ENCODE measurements around the gene POU2F3. TPM values are rescaled to one million over a fixed set of nuclear protein-coding genes. Genes with fewer than 3 reads are reported as not detected.

Gene POU2F3
- total RNA-seq, 1 donor from 2014 or later, result not detected

- Mint-ChIP-seq H3K27me3 (peaks cover 47% of the 10 kb centered on the region), H3K9me3 (no peaks in the 10 kb centered on the region), H3K27ac (no peak overlapping the region), H3K36me3 (ENCODE audit: low read depth) (no peaks in the 10 kb centered on the region), H3K4me1 (peaks cover 4% of the 10 kb centered on the region), H3K4me3 (no peak overlapping the region)
- POLR2A ChIA-PET, result interaction anchor here (0.5 to 0.6 kb wide), 3 partner anchors 11 to 53 kb away, joined by 3 to 7 read pairs (median 3); no protein-coding TSS in a partner anchor
- intact Hi-C loops (cut with micrococcal nuclease), result no loop called here
- CTCF ChIA-PET, result interaction anchor here (0.6 to 5.2 kb wide), 3 partner anchors 67 to 880 kb away, joined by 3 to 35 read pairs (median 3); no protein-coding TSS in a partner anchor
- no peak for DNase-seq
- no peak for ATAC-seq (ENCODE audit: low read depth)
- no peak for TF ChIP-seq CTCF (IDR thresholded peaks at IDR 0.05)
Measured at GRCh38 chr11:120236169-120237107, 3.5 kb upstream of the POU2F3 start.

GRCh38 chr11:120238968-120239620 lies 846 bp upstream of the POU2F3 start:
- intact Hi-C loops (cut with micrococcal nuclease), result no loop called here
- H3K9me3 Mint-ChIP-seq, result no peaks in the 10 kb centered on the region
- TF ChIP-seq CTCF (IDR thresholded peaks at IDR 0.05), result no peak
- H3K27me3 Mint-ChIP-seq, result peaks cover 52% of the 10 kb centered on the region
- ATAC-seq (ENCODE audit: low read depth), result no peak
- no peaks in the 10 kb centered on the region for H3K36me3 Mint-ChIP-seq (ENCODE audit: low read depth)
- peaks cover 4% of the 10 kb centered on the region for H3K4me1 Mint-ChIP-seq
- POLR2A ChIA-PET, result interaction anchor here (0.6 kb wide), 1 partner anchor 1121 kb away, joined by 3 read pairs; no protein-coding TSS in a partner anchor
- no peak for DNase-seq
- CTCF ChIA-PET, result no interaction called here
- H3K27ac Mint-ChIP-seq, result no peak overlapping the region
- H3K4me3 Mint-ChIP-seq, result no peak overlapping the region

GRCh38 chr11:120240866-120241265 lies 926 bp downstream of the POU2F3 start:
- no peaks in the 10 kb centered on the region for H3K36me3 Mint-ChIP-seq (ENCODE audit: low read depth)
- H3K9me3 Mint-ChIP-seq, result no peaks in the 10 kb centered on the region
- DNase-seq (no peak), ATAC-seq (ENCODE audit: low read depth) (no peak)
- no peak for TF ChIP-seq CTCF (IDR thresholded peaks at IDR 0.05)
- ChIA-PET POLR2A (no interaction called here), CTCF (interaction anchor here (1.2 kb wide), 1 partner anchor 62 kb away, joined by 3 read pairs; no protein-coding TSS in a partner anchor)
- H3K27me3 Mint-ChIP-seq, result peaks cover 55% of the 10 kb centered on the region
- no peak overlapping the region for H3K27ac Mint-ChIP-seq
- intact Hi-C loops (cut with micrococcal nuclease), result no loop called here
- no peak overlapping the region for H3K4me3 Mint-ChIP-seq
- peaks cover 4% of the 10 kb centered on the region for H3K4me1 Mint-ChIP-seq

GRCh38 chr11:120241277-120241676 lies 1.3 kb downstream of the POU2F3 start:
- Mint-ChIP-seq H3K4me1 (peaks cover 4% of the 10 kb centered on the region), H3K9me3 (no peaks in the 10 kb centered on the region), H3K4me3 (no peak overlapping the region), H3K27me3 (peaks cover 53% of the 10 kb centered on the region), H3K36me3 (ENCODE audit: low read depth) (no peaks in the 10 kb centered on the region), H3K27ac (no peak overlapping the region)
- intact Hi-C loops (cut with micrococcal nuclease), result no loop called here
- TF ChIP-seq CTCF (IDR thresholded peaks at IDR 0.05), result no peak
- CTCF ChIA-PET, result interaction anchor here (1.2 kb wide), 1 partner anchor 61 kb away, joined by 3 read pairs; no protein-coding TSS in a partner anchor
- DNase-seq (no peak), ATAC-seq (ENCODE audit: low read depth) (no peak)
- POLR2A ChIA-PET, result no interaction called here

- POLR2A ChIA-PET, result no interaction called here
- no peaks in the 10 kb centered on the region for H3K9me3 Mint-ChIP-seq
- H3K36me3 Mint-ChIP-seq (ENCODE audit: low read depth), result no peaks in the 10 kb centered on the region
- no peak for TF ChIP-seq CTCF (IDR thresholded peaks at IDR 0.05)
- H3K27ac Mint-ChIP-seq, result no peak overlapping the region
- ATAC-seq (ENCODE audit: low read depth) (no peak), DNase-seq (no peak)
- H3K4me3 Mint-ChIP-seq, result no peak overlapping the region
- peaks cover 52% of the 10 kb centered on the region for H3K27me3 Mint-ChIP-seq
- CTCF ChIA-PET, result interaction anchor here (0.7 kb wide), 1 partner anchor 60 kb away, joined by 3 read pairs; no protein-coding TSS in a partner anchor
- H3K4me1 Mint-ChIP-seq, result peaks cover 4% of the 10 kb centered on the region
- intact Hi-C loops (cut with micrococcal nuclease), result no loop called here
Measured at GRCh38 chr11:120243221-120243620, 3.3 kb downstream of the POU2F3 start.
